Fibroblast of skin of abdomen (primary cell): ENCODE results near the gene SLX4. TPM values are rescaled to one million over a fixed set of nuclear protein-coding genes. Genes with fewer than 3 reads are reported as not detected.
"Not testable (repeated sequence)": the region's sequence is repeated elsewhere in the genome, so short reads cannot be mapped to it uniquely, and the experiment has no call there.

Experiments
- DNase-seq: peaks from one replicate; pipeline ENCODE4 v3.0.0-alpha.2; 2013
- polyA plus RNA-seq, 2 experiments: library from polyadenylated mRNA; unstranded; fragments of 120-200 nt; gene quantifications; one replicate each; pipeline ENCODE4 v1.2.1, GENCODE V29; 2013; ENCODE audit not compliant: insufficient read length in 2 of 2

SLX4 gene
- polyA plus RNA-seq (2013, experiment 1 of 2; ENCODE audit: insufficient read length), result 5.4 TPM
- 5.7 TPM for polyA plus RNA-seq (2013, experiment 2 of 2; ENCODE audit: insufficient read length)

DNA sequence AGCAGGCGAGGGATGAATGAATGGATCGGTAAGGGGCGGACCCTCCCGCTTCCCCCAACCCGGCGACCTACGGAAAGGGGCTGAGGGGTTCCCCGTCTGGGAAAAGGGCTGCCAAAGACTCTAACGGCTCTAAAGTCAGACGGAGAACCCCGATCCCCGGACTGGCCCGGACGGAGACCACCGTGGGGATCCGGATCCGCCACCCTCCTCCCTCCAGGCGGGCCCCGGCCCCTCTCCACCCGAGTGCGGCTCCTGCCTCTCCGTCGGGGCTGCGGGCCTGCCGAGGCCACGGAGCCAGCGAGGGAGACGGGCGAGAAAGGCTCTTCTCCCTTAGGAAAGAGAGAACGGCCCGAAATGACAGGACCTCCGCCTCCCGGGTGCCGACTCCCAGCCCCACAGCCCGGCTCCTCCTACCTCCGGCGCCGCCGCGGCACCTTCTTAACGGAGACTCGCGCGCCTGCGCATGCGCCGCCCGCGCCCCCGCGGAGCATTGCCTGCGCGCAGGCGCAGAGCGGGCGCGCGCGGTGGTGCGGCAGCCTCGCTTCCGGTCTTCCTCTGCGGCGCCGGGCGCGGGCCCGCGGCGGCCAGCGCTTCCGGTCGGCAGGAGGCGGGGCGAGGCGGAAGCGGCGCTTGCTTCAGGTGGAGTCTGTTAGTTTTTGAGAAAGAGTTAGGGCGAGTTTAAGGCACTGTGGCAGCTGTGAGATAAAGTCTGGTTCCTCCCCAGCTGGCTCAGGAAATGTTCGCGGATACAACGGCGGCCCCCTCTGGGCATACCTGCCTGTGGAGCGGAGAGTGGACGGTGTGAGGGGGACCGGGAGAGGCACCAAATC, at the start of gene SLX4:
Gene SLX4 (minus strand): TSS at position 461 of the 830 bp plus-strand sequence. CDS start 2,642 bp downstream, outside the sequence.
- peak; percentile 92 for DNase-seq

DNA sequence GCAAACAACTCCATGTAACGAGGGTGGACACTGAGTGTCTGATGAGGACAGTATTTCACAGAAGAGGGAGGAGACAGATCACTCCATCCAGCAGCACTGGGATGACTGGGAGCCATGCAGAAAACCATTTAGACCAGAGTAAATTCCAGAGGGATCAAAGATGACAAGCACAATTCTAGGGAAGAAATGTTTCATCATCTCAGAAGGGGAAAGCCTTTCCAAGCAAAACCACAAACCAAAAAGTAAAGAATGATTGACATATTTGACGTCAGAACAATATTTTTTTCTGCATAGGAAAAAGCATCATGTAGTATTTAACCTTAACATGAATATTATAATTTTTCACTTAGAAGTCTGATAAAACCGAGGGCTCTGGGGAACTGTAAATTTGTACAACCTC, 47.8 kb upstream of the SLX4 start:
- peak; percentile 77 for DNase-seq

DNA sequence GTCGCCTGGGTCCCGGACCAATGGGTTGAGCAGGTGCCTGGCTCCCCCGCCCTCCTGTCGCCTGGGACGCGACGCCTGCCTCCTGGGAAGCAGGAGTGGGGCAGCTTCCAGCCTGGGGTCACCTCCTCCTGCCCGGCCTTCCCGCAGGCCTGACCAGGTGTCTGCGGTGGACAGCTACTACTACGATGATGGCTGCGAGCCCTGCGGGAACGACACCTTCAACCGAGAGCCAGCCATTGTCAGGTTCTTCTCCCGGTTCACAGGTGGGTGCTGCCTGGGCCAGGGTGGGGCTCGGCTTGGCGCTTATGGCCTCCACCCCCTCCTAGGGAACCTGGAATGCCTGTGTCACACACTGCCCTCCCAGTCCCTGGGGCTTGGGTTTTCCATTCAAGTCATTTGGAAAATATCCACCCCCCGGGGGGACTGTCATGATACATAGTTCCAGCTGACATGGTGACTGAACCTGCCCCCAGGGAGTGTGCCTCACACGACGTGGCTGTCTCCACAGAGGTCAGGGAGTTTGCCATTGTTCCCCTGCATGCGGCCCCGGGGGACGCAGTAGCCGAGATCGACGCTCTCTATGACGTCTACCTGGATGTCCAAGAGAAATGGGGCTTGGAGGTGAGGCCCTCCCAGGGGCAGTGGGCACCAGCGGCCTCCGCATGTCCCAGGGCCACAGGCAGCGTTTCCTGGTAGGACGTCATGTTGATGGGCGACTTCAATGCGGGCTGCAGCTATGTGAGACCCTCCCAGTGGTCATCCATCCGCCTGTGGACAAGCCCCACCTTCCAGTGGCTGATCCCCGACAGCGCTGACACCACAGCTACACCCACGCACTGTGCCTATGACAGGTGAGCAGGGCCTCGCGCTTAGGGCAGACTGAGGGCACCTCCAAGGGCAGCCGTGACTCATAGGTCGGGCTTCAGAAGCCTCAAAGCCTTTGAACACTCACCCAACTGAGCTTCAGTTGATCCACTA, 45.4 kb upstream of the SLX4 start:
- DNase-seq, result no peak

DNA sequence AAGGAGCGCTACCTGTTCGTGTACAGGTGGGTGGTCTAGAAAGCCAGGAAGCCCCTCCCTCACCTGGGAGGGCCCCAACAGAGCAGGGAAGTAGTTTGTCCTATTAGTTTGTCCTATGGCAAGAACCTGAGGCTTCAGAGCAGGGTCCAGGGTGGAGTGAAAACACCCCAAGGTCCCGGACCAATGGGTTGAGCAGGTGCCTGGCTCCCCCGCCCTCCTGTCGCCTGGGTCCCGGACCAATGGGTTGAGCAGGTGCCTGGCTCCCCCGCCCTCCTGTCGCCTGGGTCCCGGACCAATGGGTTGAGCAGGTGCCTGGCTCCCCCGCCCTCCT, 44.7 kb upstream of the SLX4 start:
- not testable (repeated sequence) for DNase-seq

DNA sequence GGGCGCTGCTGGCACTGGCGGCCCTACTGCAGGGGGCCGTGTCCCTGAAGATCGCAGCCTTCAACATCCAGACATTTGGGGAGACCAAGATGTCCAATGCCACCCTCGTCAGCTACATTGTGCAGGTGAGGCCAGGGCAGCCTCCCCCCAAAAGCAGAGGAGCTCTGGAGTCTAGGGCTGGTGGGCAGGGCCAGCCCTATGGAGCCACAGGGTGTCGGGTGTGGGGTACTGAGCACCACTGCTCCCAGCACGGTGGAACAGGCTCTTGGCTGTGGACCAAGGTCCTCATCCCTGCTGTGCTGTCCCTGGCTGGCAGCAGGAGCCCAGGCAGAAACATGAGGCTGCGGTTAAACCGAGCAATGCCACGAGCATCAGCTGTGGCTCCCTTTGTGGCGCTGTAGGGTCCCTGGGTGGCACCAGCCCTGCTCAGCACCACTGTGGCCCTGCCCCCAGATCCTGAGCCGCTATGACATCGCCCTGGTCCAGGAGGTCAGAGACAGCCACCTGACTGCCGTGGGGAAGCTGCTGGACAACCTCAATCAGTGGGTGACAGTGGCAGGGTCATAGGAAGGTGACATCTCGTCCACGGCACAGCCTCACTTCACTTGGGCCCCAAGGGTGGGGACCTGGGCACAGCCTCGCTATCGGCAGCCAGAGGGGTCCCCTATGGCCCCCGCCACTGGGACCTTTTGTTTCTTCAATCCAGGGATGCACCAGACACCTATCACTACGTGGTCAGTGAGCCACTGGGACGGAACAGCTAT, 44.2 kb upstream of the SLX4 start:
- DNase-seq, result no peak

DNA sequence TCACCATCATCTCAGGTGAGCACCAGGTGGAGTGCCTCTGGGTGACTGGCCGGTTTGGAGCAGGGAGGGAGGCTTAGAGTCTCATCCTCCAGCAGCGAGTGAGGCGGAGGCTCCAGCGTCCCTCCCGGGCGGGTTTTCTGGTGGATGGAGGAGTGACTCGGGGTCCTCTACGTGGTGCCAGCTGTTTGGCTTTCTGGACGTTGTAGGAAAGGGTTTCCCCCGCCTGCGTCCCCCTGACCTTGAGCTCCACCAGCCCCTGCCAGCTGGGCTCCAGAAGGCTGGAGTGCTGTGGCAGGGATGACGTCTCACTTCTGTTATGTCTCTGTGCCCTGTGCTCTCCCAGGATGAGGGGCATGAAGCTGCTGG, 43.6 kb upstream of the SLX4 start:
- no peak for DNase-seq

- DNase-seq, result peak; percentile 33
These were observed 43.0 kb upstream of the SLX4 start, which contains the start of gene DNASE1 for GRCh38 chr16:3654249-3654991. Gene DNASE1 (plus strand): TSS chr16:3654691. CDS start chr16:3655374, 683 bp downstream.

DNA sequence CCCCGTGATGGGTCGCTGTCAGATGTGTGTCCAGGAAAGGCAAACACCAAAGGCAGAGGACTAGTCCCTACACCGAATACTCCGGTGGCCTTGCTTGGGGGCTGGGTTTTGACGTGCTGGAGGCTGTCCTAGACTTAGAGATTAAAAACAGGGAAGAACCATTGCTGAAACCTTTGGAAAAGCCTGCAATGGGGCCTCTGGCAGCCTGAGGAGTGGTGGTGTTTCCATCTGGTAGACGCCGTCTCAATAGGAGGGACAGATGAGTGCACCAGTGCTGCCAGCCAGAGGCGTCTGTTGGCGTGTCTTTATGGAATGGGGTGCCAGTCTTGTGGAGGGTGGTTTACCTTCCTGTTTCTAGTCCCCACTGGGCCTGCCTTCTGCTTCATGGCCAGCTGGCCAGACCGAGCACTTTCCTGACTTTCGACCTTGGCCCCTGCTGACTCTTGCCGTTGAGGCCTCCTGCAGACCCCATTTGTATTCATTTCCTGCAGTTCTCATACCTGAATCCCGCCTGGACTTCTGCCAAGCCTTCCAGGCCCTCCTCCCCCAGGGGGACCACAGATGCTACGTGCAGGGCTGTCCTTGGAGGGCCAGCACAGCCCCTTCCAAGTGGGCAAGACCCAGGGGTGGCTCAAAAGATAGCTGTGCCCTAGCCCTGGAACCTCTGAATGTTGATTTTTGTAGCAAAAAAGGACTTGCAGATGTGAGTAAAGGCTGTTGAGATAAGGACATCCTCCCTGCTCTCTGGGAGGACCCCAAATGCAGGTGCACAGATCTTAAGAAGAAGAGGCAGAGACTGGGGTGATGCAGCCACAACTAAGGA, 41.2 kb upstream of the SLX4 start:
- no peak for DNase-seq

DNA sequence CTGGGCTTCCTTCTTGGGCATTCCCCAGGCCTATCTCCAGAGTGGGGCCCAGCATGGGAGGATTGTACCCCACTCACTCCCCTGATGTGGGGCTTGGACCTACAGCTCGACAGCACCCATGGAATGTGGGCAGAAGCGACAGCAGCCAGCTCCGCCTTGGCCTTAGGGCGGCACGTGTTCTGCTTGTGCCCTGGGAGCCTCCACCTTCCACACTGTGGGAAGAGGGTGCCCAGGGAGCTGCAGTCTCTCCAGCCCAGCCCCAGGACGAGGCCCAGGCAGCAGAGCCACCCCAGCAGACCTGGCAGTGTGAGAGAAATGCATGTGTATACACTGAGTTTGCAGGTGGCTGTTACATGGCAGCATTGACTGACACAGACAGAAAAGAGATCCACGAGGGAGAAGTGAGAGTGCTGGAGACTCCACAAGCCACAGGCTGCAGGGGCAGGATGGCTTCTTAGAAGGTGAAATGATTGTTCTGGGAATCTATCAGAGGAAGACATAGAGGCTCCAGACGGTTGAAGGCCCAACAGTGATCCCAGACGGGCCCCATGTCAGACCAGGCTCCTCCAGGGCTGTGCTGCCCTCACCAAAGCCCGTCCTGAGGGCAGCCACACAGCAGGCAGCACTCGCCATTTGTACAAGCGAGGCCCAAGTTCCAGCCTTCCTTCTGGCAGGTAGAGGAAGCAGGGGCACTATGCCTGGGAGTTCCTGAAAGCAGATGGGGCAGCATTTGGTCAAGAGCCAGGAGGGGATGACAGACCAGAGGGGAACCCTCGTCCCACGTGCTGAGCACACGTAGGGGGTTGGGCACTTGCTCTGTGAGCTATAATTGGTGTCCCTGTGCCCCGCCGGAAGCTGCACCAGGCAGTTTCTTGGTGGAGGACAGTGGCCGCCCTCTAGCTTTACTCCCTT, 40.3 kb upstream of the SLX4 start:
- DNase-seq, result no peak

- no peak for DNase-seq
These were observed 39.3 kb upstream of the SLX4 start for GRCh38 chr16:3650631-3651265.

- no peak for DNase-seq
These were observed 35.0 kb upstream of the SLX4 start for GRCh38 chr16:3646348-3646920.

DNA sequence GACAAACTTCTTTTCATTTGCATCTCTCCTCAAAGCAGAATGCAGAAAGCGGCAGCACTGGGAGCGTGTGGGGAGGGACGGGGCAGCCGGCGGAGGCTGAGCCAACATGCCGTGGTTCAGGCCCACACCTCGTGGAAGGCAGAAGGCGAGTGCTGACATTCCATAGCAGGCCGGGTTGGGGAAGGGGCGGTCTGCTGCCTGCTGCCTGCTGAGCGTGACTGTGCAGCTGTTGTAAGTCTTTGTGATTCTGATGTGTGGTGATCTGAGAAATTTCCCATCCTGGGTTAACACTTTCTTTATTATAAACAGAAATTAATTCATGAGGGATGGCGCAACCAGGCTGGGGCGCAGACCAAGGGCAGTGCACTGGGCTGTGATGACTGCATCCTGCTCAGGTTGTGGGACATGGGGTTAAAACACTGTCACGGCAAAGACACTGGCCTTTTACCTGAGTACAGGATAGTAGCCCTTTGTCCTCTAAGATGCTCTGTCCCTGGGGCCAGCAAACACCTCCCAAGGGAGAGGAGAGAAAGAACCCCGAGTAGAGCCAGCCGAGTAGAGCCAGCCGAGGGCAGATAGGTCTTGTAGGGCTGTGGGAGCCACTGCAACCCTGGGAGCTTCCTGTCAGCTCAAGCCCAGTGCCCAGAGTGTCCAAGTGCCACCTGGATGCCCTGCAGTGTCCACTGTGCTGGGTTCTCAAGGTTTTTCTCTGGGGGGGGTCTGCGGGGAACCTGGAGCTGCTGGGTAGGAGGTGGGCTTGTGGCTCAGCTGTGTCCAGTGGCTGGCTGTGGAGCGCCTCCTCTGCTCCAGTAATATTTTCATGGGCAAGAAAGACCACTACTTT, 34.3 kb upstream of the SLX4 start:
- DNase-seq, result peak; percentile 65

GRCh38 chr16:3645108-3645503, 33.7 kb upstream of the SLX4 start:
- no peak for DNase-seq

DNA sequence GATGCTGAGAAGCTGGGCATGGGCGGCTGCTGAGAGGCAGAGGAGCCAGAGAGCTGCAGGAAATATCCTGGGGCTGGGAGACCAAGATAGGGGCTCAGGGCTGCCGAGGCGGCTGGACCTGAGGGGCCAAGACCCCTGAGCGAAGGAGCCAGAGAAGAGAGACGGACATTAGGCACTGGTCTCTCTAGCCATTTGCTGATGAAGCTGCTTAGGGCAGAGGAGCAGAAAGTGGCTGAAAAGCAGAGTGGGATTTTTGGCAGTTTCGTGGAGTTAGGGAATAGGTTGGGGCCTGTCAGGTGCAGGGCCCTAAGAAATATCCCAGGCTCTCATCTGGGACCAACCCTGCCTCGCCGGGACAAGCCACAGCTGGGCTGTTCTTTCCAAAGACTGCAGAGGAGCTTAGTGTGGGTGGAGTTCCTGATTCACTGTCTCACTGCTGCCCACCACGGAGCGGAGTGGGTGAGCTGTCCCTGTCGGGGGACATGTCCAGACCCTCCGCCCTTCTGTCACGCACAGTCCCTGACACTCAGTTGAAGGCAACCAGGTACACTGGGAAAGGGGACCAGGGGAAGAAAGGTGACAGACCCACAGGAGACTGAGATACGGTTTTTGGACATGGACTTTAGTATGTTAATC, 31.8 kb upstream of the SLX4 start:
- DNase-seq, result no peak

DNA sequence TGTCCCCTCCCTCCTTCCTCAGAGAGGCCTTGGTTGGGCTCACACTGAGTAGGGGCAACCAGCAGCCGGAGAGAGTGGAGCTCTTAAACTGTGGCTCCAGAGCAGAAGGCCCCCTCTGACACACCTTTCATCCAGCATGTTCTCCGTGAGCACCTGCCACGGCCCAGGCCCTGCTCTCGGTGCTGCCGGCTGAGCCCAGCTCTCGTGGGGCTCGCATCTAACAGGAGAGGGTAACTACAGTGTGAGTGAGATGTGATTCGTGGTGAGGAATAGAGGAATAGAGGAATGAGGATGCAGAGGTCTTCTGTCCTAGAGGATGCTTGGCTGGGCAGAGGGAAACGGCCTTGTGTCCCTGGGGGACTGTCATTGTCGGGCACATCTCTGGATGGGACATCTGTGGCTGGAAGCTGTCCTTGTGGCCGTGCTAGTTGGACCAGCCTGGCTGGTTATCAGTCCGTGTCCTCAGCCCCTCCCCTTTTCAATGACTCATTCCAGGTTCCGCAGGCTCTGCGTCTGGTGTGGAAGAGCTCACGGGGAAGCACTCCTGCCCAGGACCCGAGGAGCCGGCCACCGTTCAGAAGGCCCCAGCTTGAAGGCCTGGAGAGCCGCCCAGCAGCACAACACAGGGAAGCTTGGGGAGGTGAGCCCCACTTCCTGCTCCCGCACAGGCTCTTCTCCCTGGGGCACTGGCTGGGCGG, 31.1 kb upstream of the SLX4 start:
- peak; percentile 20 for DNase-seq

DNA sequence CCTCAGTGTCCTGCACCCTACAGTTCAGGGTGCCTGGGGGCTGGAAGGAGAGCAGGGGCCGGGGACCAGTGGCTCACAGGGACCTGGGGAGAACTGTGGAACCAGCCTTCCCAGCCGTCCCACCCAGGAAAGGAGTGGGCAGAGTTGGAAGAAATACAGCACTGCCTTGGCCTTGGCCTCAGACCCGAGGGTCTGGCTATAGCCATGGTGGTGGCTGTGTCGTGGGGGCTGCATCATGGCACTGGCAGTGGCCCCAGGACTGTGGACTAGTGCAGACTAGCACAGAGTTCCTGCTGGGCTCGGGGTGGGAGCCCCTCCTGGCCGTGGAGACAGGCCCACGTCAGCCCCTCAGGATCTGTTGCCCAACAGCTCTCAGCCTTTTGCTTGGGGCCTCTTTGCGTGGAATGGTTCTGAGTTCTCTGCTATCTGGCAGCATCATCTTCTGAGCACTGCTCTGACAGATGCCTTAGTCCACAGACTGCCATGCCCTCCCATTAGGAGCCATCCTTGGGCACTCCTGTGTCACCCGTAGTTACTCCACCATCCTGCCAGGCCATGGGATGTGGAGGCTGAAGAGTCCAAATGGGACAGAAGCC, 30.5 kb upstream of the SLX4 start:
- no peak for DNase-seq
